NCI-H2029 (cell line): ENCODE results near the gene STRN3.

Experiments
- DNase-seq: peaks from one replicate; lab custom pipeline; 2025; lab: John Stamatoyannopoulos, UW

The STRN3 gene

GRCh38 chr14:30873308-30874119, 152.7 kb downstream of the STRN3 start:
- no peak for DNase-seq

DNA sequence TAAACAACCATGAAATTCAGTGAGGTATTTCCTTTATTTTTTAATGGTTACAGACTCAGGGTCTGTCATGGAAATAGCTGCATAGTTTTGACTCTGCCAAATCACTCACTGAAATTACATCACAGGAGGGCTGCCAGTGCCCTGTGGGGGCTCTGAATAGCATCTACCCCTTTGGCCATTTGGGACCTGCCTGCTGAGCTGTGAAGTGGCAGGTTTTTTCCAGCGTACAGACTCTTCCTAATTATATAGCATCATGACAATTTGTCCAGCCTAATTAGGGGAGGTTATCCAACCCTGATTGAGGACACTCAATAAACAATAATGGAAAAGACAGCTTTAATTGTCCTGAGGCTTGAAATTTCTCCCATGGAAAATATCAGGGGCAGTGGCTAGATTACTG, 153.6 kb downstream of the STRN3 start:
- DNase-seq: no peak

GRCh38 chr14:30869551-30870155, 156.5 kb downstream of the STRN3 start:
- DNase-seq: no peak

DNA sequence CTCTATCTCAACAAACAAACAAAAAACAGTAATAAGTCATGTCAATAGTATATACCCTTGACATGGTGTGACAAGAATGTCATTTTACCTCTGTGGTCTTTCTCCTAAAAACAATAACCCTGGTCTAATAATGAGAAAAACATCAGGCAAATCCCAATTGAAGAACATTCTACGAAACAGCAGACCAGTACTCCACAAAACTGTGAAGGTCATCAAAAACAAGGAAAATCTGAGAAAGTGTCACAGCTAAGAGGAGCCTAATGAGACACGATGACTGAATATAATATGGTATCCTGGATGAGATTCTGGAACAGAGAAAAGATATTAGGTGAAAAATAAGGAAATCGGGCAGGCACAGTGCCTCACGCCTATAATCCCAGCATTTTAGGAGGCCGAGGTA, 157.4 kb downstream of the STRN3 start:
- no peak for DNase-seq

GRCh38 chr14:30864934-30865333, 161.2 kb downstream of the STRN3 start:
- no peak for DNase-seq

DNA sequence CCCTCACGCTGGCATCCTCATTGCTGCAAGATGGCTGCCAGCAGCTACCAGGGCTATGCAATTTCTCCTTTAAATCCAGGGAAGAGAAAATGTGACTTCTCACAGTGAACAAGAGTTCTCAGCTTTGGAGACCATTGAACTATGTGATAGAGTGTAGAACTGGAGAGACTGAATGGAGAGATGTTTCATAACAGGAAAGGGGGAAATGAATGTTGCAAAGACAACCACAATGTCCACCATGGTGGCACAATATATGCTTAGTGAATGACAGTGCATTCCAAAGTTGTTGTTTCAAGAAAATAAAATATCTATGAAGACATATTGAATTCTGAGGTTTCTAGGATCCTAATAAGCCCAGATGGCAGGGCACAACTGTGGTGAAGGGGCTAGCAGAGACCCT, 165.0 kb downstream of the STRN3 start:
- no peak for DNase-seq

DNA sequence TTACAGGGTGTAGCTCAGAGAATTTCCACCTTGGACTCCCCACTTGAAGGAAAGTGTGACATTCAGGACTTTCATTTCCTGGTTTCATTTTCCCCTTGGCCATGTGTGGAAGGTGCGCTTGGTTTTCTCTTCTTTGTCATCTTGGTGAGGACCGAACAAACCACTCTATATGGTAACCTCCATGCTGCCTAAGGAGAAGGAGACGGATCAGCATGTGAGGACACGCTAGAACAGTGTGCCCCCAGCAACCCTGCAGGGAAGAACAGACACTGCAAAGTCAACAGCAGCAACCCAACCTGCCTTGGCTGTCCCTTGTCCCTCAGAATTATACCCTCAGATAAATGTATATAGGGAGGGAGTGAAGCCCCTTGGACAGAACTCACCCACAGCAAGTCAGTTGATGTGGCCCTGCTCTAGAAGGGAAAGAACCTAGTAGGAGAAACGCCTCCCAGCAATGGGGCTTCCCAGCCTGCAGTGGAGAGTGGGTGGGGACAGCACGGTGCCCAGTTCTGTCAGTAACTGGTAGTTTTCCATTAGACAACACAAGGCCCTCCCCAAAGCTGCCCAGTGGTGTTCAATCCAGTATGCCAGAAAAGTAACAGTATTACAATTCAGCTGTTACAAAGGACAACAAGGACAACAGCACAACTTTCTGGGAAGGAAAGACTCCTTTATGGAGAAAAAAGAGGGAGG, 170.7 kb downstream of the STRN3 start:
- DNase-seq: no peak

- DNase-seq: no peak
Observed at GRCh38 chr14:30854492-30854891, 171.7 kb downstream of the STRN3 start.

GRCh38 chr14:30853946-30854345, 172.2 kb downstream of the STRN3 start:
- no peak for DNase-seq

- no peak for DNase-seq
Observed at GRCh38 chr14:30849983-30850382, 176.2 kb downstream of the STRN3 start.

- no peak for DNase-seq
Observed at GRCh38 chr14:30849354-30849753, 176.8 kb downstream of the STRN3 start.

DNA sequence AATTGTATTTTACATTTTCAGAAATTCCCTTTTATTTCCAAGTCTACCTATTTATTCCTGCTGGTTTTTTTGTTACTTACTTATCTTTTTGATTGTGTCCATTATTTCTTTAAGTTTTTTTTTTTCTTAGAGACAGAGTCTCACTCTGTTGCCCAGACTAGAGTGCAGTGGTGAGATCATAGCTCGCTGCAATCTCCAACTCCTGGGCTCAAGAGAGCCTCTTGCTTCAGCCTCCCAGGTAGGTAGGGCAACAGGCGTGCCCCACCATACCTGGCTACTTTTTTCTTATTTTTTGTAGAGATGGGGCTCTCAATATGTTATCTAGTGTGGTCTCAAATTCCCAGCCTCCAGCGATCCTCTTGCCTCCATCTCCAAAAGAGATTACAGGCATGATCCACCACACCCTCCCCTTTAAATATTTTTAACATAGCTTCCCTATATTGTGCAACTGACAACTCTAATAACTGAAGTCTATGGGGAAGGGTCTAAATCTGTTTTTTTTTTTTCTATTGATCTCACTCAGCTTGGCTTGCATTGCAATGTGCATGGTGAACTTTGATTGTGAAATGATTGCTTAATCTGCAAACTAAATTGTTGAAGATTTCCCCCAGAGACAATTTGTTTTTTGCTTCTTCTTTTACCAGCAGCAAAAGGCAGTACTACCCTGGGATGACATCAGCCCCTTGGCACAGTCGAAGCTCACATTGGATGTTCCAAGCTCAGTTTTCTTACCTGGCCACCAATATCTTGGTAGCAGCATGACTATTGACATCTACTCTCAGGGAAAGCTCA, 177.5 kb downstream of the STRN3 start:
- no peak for DNase-seq
